HepG2 (cell line): ENCODE results near the gene DAB1. TPM values are rescaled to one million over a fixed set of nuclear protein-coding genes. Genes with fewer than 3 reads are reported as not detected.

Experiments used
- FOXJ3 ChIP-seq: sonication (generic); formaldehyde crosslinking; IDR thresholded peaks from 2 replicates; pipeline ENCODE4 v1.4.0; 2020; ENCODE audit warnings: missing genetic modification reagents, mild to moderate bottlenecking, borderline replicate concordance
- MTA3 ChIP-seq: sonication (generic); formaldehyde crosslinking; IDR thresholded peaks from 2 replicates; pipeline ENCODE4 v1.4.0; 2020; ENCODE audit warnings: missing genetic modification reagents
- NCOA2 ChIP-seq: sonication (generic); formaldehyde crosslinking; IDR thresholded peaks from 2 replicates; pipeline ENCODE4 v1.8.0; 2022; ENCODE audit warnings: inconsistent platforms
- PHF20 ChIP-seq: sonication (generic); formaldehyde crosslinking; IDR thresholded peaks from 2 replicates; pipeline ENCODE4 v1.5.0; 2020; ENCODE audit warnings: mild to moderate bottlenecking, missing genetic modification reagents
- SIN3B ChIP-seq: fragments of 150-350 bp; IDR thresholded peaks from 2 replicates; pipeline ENCODE4 v1.6.1; 2014; ENCODE audit warnings: low read length
- SP2 ChIP-seq: sonication (generic); formaldehyde crosslinking; IDR thresholded peaks from 2 replicates; pipeline ENCODE4 v1.5.1; 2020; ENCODE audit warnings: mild to moderate bottlenecking, missing genetic modification reagents
- USF2 ChIP-seq, 2 experiments: sonication (generic) in 1 of 2; formaldehyde crosslinking in 1 of 2; IDR thresholded peaks; 2 replicates each; pipeline versions ENCODE4 v1.5.1 to v1.6.1; 2011 to 2020; ENCODE audit warnings: borderline replicate concordance in 1 of 2, low read depth in 1 of 2, low read length in 1 of 2, mild to moderate bottlenecking in 1 of 2, missing genetic modification reagents in 1 of 2, moderate library complexity in 1 of 2
- ZMAT3 ChIP-seq: sonication (generic); formaldehyde crosslinking; conservative IDR thresholded peaks from 2 replicates; pipeline ENCODE4 v1.7.0; 2021; ENCODE audit warnings: missing genetic modification reagents
- ZNF512B ChIP-seq: sonication (generic); formaldehyde crosslinking; IDR thresholded peaks from 2 replicates; pipeline ENCODE4 v1.5.1; 2020; ENCODE audit warnings: missing genetic modification reagents, mild to moderate bottlenecking, borderline replicate concordance
- ZNF615 ChIP-seq: sonication (generic); formaldehyde crosslinking; IDR thresholded peaks from 2 replicates; pipeline ENCODE4 v1.5.0; 2020; ENCODE audit warnings: mild to moderate bottlenecking, missing genetic modification reagents, borderline replicate concordance
- ZNF7 ChIP-seq: IDR thresholded peaks from 2 replicates; pipeline ENCODE4 v1.6.1; 2016; ENCODE audit warnings: missing biosample characterization, missing genetic modification reagents
- polyA plus RNA-seq, 8 experiments: library from polyadenylated mRNA; depleted of rRNA in 3 of 8; stranded (reverse) in 7 of 8; unstranded in 1 of 8; fragments of >200 nt; fragmentation: Illumina TruSeq in 4 of 8; extraction: Trizol in 4 of 8; gene quantifications; 2 replicates each; pipeline versions ENCODE4 v1.2.1 to v1.2.3, GENCODE V29; 2011 to 2016; ENCODE audit warnings: low read depth in 4 of 8, missing spikeins in 1 of 8, mixed read lengths in 1 of 8; ENCODE audit not compliant: insufficient read depth in 1 of 8
- total RNA-seq, 5 experiments: library from RNA; depleted of rRNA; stranded (reverse); fragments of >200 nt; fragmentation: Illumina TruSeq; extraction: Trizol; gene quantifications; 2 replicates each; pipeline ENCODE4 v1.2.3, GENCODE V29; 2016; ENCODE audit warnings: low read depth in 1 of 5
- TF ChIP-seq, protein P1 (sequence below): sonication (generic); formaldehyde crosslinking; IDR thresholded peaks from 2 replicates; pipeline ENCODE4 v1.4.0; 2020; ENCODE audit warnings: mild to moderate bottlenecking, missing genetic modification reagents, borderline replicate concordance
- TF ChIP-seq, protein P2 (sequence below), 2 experiments: sonication (generic) in 1 of 2; formaldehyde crosslinking in 1 of 2; IDR thresholded peaks; 2 replicates each; pipeline versions ENCODE4 v1.4.0 to v1.6.1; 2016 to 2020; ENCODE audit warnings: borderline replicate concordance in 1 of 2, low read depth in 1 of 2, mild to moderate bottlenecking in 1 of 2, missing genetic modification reagents in 1 of 2
- TF ChIP-seq, protein P3 (sequence below): IDR thresholded peaks from 2 replicates; pipeline ENCODE4 v1.6.1; 2016; ENCODE audit warnings: low read depth, borderline replicate concordance

DAB1 gene
- total and polyA plus RNA-seq, 2 of the 13 experiments (the other 11 are each of a cell fraction or from before 2014, with no cell fraction given): 0.04 to 0.13 TPM

DNA sequence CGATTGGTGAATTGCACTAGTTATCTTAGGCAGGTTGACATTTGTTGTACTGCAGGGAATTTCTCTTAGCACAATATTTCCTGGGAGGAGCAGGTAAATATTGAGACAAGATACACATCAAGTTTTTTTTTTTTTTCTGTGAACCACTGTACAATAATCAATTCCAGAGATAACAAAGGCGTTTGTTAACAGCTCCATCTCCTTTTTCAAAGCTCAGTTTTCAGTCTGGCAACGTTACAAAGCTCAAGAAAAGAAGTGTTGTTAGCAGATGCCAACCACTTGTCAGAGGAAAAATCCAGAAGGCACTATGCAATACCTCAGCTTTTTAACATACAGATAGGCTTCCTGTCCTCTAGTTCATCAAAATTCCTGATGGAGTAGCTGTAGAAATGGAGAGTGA lies 40.9 kb upstream of the DAB1 start (continued):
- TF ChIP-seq, protein P1, sequence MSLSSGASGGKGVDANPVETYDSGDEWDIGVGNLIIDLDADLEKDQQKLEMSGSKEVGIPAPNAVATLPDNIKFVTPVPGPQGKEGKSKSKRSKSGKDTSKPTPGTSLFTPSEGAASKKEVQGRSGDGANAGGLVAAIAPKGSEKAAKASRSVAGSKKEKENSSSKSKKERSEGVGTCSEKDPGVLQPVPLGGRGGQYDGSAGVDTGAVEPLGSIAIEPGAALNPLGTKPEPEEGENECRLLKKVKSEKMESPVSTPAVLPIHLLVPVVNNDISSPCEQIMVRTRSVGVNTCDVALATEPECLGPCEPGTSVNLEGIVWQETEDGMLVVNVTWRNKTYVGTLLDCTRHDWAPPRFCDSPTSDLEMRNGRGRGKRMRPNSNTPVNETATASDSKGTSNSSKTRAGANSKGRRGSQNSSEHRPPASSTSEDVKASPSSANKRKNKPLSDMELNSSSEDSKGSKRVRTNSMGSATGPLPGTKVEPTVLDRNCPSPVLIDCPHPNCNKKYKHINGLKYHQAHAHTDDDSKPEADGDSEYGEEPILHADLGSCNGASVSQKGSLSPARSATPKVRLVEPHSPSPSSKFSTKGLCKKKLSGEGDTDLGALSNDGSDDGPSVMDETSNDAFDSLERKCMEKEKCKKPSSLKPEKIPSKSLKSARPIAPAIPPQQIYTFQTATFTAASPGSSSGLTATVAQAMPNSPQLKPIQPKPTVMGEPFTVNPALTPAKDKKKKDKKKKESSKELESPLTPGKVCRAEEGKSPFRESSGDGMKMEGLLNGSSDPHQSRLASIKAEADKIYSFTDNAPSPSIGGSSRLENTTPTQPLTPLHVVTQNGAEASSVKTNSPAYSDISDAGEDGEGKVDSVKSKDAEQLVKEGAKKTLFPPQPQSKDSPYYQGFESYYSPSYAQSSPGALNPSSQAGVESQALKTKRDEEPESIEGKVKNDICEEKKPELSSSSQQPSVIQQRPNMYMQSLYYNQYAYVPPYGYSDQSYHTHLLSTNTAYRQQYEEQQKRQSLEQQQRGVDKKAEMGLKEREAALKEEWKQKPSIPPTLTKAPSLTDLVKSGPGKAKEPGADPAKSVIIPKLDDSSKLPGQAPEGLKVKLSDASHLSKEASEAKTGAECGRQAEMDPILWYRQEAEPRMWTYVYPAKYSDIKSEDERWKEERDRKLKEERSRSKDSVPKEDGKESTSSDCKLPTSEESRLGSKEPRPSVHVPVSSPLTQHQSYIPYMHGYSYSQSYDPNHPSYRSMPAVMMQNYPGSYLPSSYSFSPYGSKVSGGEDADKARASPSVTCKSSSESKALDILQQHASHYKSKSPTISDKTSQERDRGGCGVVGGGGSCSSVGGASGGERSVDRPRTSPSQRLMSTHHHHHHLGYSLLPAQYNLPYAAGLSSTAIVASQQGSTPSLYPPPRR (CRISPR knock-in tag): peak; percentile 97
- TF ChIP-seq ZMAT3 (CRISPR knock-in tag) (no peak), ZNF615 (CRISPR knock-in tag) (no peak), PHF20 (CRISPR knock-in tag) (no peak), FOXJ3 (CRISPR knock-in tag) (peak; percentile 93), USF2 (IDR thresholded peaks at IDR 0.05; ENCODE audit: low read depth, low read length) (no peak), USF2 (CRISPR knock-in tag; IDR thresholded peaks at IDR 0.05; ENCODE audit: borderline replicate concordance) (no peak), NCOA2 (CRISPR knock-in tag) (peak; percentile 97), SIN3B (no peak), SP2 (CRISPR knock-in tag) (no peak), MTA3 (CRISPR knock-in tag) (no peak), ZNF7 (CRISPR knock-in tag) (no peak), ZNF512B (peak; percentile 68; the same call in 1 of the 2 replicates)
- TF ChIP-seq, protein P2, sequence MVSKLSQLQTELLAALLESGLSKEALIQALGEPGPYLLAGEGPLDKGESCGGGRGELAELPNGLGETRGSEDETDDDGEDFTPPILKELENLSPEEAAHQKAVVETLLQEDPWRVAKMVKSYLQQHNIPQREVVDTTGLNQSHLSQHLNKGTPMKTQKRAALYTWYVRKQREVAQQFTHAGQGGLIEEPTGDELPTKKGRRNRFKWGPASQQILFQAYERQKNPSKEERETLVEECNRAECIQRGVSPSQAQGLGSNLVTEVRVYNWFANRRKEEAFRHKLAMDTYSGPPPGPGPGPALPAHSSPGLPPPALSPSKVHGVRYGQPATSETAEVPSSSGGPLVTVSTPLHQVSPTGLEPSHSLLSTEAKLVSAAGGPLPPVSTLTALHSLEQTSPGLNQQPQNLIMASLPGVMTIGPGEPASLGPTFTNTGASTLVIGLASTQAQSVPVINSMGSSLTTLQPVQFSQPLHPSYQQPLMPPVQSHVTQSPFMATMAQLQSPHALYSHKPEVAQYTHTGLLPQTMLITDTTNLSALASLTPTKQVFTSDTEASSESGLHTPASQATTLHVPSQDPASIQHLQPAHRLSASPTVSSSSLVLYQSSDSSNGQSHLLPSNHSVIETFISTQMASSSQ (IDR thresholded peaks at IDR 0.05; ENCODE audit: low read depth): peak; percentile 72
- TF ChIP-seq, protein P2 (CRISPR knock-in tag; IDR thresholded peaks at IDR 0.05; ENCODE audit: borderline replicate concordance): peak; percentile 80; the same call in 1 of the 2 replicates
- TF ChIP-seq, protein P3, sequence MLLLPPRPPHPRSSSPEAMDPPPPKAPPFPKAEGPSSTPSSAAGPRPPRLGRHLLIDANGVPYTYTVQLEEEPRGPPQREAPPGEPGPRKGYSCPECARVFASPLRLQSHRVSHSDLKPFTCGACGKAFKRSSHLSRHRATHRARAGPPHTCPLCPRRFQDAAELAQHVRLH: no peak
